ENCODE data around the gene PEPD. TPM values are rescaled to one million over a fixed set of nuclear protein-coding genes. Genes with fewer than 3 reads are reported as not detected.

The PEPD gene
- total RNA-seq, 1 donor = 87.9 TPM

DNA sequence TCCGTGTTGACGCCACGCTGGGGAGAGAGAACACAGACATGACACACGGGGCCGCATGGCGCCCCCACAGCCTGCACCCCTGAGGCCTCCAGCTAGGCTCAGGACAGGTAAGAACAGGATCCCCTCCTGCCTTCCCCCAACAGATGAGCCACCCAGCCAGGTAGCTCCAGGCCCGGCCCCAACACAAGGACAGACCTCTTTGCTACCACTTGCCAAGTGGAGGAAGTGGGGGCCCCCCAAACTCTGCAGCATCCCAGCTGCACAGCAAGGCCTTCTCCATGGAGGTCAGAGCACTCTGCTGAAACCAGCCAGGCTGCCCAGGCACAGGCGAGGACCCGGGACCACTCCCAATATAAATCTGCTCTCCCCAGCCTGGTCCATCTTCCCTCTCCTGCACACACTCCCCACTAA, 31.5 kb downstream of the PEPD start:
- H3K36me3 ChIP-seq (ENCODE audit: insufficient read depth, low read length) = peaks cover 4% of the 10 kb centered on the region
- H3K79me2 ChIP-seq (ENCODE audit: insufficient read depth, low read length) = no peaks in the 10 kb centered on the region
- no peaks in the 10 kb centered on the region for H3K9me3 ChIP-seq (ENCODE audit: low read depth, low read length)
- no peaks in the 10 kb centered on the region for H3K4me1 ChIP-seq (ENCODE audit: insufficient read depth, low read length)
- no peak overlapping the region for H2AFZ ChIP-seq (ENCODE audit: low read length)
- no peak overlapping the region for H3K4me3 ChIP-seq (ENCODE audit: insufficient read depth, low read length)
- TF ChIP-seq, protein P1, sequence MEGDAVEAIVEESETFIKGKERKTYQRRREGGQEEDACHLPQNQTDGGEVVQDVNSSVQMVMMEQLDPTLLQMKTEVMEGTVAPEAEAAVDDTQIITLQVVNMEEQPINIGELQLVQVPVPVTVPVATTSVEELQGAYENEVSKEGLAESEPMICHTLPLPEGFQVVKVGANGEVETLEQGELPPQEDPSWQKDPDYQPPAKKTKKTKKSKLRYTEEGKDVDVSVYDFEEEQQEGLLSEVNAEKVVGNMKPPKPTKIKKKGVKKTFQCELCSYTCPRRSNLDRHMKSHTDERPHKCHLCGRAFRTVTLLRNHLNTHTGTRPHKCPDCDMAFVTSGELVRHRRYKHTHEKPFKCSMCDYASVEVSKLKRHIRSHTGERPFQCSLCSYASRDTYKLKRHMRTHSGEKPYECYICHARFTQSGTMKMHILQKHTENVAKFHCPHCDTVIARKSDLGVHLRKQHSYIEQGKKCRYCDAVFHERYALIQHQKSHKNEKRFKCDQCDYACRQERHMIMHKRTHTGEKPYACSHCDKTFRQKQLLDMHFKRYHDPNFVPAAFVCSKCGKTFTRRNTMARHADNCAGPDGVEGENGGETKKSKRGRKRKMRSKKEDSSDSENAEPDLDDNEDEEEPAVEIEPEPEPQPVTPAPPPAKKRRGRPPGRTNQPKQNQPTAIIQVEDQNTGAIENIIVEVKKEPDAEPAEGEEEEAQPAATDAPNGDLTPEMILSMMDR (IDR thresholded peaks at IDR 0.05; ENCODE audit: extremely low read depth, low read depth, low read length) = no peak
- H4K20me1 ChIP-seq (ENCODE audit: insufficient read depth, low read length) = no peaks in the 10 kb centered on the region
- no peak overlapping the region for H3K4me2 ChIP-seq (ENCODE audit: insufficient read depth, low read length)
- no peak for DNase-seq (ENCODE audit: insufficient read length, low spot score, missing footprints)
- H3K27me3 ChIP-seq (ENCODE audit: insufficient read depth, low read length) = no peaks in the 10 kb centered on the region
- H3K27ac ChIP-seq (ENCODE audit: low read depth, low read length) = no peak overlapping the region

DNA sequence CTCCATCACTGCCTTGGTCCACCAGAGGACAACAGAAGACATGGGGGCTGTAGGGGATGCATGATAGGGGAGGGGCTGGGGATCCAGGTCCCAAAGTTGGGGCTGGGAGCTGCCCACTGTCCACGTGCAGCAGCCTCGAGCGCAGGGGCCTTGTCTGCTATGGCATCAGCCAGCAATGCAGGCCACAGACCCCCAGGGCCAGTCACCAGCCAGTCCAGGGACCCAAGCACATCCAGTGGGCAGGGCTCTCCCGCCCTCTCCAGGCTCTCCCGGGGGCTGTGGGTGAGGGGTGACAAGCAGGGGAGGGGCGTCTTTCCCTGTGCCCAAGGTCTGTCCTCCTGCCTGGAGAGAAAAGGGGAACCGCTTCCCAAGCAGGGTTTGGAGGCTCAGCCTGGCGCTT, 32.8 kb downstream of the PEPD start:
- TF ChIP-seq, protein P1 (IDR thresholded peaks at IDR 0.05; ENCODE audit: extremely low read depth, low read depth, low read length) = no peak
- Histone ChIP-seq H3K27ac (ENCODE audit: low read depth, low read length) (no peak overlapping the region), H3K4me2 (ENCODE audit: insufficient read depth, low read length) (no peak overlapping the region), H3K4me1 (ENCODE audit: insufficient read depth, low read length) (no peaks in the 10 kb centered on the region), H3K4me3 (ENCODE audit: insufficient read depth, low read length) (no peak overlapping the region), H2AFZ (ENCODE audit: low read length) (no peak overlapping the region), H3K79me2 (ENCODE audit: insufficient read depth, low read length) (no peaks in the 10 kb centered on the region), H3K27me3 (ENCODE audit: insufficient read depth, low read length) (no peaks in the 10 kb centered on the region), H3K9me3 (ENCODE audit: low read depth, low read length) (no peaks in the 10 kb centered on the region), H4K20me1 (ENCODE audit: insufficient read depth, low read length) (no peaks in the 10 kb centered on the region), H3K36me3 (ENCODE audit: insufficient read depth, low read length) (no peaks in the 10 kb centered on the region)
- no peak for DNase-seq (ENCODE audit: insufficient read length, low spot score, missing footprints)

DNA sequence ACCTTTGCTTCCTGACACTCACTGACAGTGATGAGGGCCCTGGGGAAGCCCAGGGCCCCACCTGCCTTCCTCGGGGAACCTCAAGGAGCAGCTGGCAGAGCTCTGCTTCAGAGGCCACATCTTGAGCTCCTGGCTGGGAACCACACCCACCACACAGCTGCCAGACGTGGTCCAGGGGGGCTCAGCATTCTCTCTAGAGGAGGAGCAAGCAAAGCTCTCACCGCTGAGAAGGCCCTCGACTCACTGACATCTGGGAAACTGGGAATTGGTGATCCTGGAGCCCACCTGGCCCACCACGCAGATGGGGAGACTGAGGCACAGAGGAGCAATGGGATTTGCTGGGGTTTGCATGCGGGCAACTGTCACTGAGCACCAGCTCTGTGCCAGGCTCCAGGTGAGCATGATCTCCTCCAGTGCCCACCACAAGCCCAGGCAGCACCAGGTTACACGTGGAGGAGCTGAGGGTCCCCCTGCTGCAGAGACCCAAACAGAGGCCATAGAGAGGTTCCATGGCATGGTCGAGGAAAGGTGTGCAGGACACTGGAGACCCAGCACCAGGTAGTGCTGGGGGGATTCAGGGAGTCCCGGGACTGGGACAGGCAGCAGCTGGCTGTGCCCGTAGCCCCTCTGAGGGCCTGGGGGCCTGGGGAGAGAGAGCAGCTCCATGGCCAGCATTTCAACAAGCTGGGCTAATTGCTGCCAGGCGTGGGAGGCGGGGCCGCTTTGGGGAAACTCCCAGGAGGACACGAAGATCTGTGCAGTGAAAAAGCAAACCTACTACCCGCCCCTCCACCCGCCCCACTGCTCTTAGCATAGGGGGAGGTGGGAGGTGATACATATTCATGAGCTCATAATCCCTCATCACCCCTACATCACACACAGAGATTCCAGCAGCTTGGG, 33.4 kb downstream of the PEPD start:
- no peak overlapping the region for H3K27ac ChIP-seq (ENCODE audit: low read depth, low read length)
- peak; percentile 73 for DNase-seq (ENCODE audit: insufficient read length, low spot score, missing footprints)
- TF ChIP-seq, protein P1 (IDR thresholded peaks at IDR 0.05; ENCODE audit: extremely low read depth, low read depth, low read length) = no peak
- no peak overlapping the region for H2AFZ ChIP-seq (ENCODE audit: low read length)
- no peaks in the 10 kb centered on the region for H3K9me3 ChIP-seq (ENCODE audit: low read depth, low read length)
- no peaks in the 10 kb centered on the region for H3K4me1 ChIP-seq (ENCODE audit: insufficient read depth, low read length)
- H3K79me2 ChIP-seq (ENCODE audit: insufficient read depth, low read length) = no peaks in the 10 kb centered on the region
- no peaks in the 10 kb centered on the region for H3K27me3 ChIP-seq (ENCODE audit: insufficient read depth, low read length)
- no peaks in the 10 kb centered on the region for H4K20me1 ChIP-seq (ENCODE audit: insufficient read depth, low read length)
- no peak overlapping the region for H3K4me3 ChIP-seq (ENCODE audit: insufficient read depth, low read length)
- H3K36me3 ChIP-seq (ENCODE audit: insufficient read depth, low read length) = peaks cover 2% of the 10 kb centered on the region
- no peak overlapping the region for H3K4me2 ChIP-seq (ENCODE audit: insufficient read depth, low read length)

DNA sequence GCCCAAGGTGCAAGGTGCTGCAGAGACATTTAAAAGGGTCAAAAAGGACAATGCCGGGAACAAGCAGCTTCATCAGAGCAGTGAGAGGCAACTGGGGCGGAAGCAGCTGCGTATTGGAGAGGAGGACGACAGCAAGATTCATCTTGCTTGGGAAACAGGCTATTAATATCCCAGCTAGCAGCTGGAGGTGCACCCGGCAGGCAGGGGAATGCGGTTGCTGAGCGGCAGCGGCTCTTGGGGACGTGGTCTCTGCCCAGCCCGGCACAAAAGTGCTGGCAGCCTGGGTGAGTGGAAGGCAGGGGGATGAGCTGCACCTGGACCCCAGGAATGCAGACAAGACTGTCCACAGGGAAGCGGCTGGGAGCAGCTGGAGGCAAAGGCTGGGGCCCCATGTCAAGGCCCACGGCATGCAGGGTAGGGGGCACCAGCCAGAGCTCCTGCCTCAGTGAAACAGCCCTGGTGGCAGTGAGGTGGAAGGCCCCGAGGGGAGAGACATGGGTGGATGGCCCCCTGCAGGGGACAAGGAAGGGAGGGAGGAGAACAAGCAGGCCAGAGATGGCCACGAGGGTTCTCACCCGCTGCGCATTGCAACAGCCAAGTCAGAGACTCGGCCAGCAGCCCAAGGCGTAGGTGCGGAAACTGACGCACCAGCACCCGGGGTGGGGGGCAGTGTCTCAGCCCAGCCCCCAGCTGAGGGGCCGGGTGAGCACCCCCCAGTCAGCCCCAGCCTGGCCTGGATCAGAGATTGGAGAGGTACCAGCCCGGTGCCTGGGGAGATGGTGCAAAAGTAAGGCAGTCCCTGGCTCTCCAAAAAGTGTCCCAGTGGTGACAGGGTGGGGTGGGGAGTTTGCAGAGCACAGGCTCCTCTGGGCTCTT, 34.4 kb downstream of the PEPD start:
- Histone ChIP-seq H3K4me1 (ENCODE audit: insufficient read depth, low read length) (no peaks in the 10 kb centered on the region), H3K4me3 (ENCODE audit: insufficient read depth, low read length) (no peak overlapping the region), H4K20me1 (ENCODE audit: insufficient read depth, low read length) (no peaks in the 10 kb centered on the region), H3K36me3 (ENCODE audit: insufficient read depth, low read length) (peaks cover 4% of the 10 kb centered on the region), H3K79me2 (ENCODE audit: insufficient read depth, low read length) (no peaks in the 10 kb centered on the region), H3K4me2 (ENCODE audit: insufficient read depth, low read length) (no peak overlapping the region), H3K27me3 (ENCODE audit: insufficient read depth, low read length) (no peaks in the 10 kb centered on the region), H3K27ac (ENCODE audit: low read depth, low read length) (no peak overlapping the region), H3K9me3 (ENCODE audit: low read depth, low read length) (no peaks in the 10 kb centered on the region), H2AFZ (ENCODE audit: low read length) (no peak overlapping the region)
- no peak for DNase-seq (ENCODE audit: insufficient read length, low spot score, missing footprints)
- TF ChIP-seq, protein P1 (IDR thresholded peaks at IDR 0.05; ENCODE audit: extremely low read depth, low read depth, low read length) = no peak

Measured in osteoblast (primary cell).